HepG2 (cell line): Measurements from ENCODE around the gene LY6G5B. TPM values are rescaled to one million over a fixed set of nuclear protein-coding genes. Genes with fewer than 3 reads are reported as not detected.

Source experiments
- ATF7 ChIP-seq, 2 experiments: fragments of 450-650 bp in 1 of 2; sonication (generic) in 1 of 2; formaldehyde crosslinking in 1 of 2; IDR thresholded peaks; 2 replicates each; pipeline versions ENCODE4 v1.4.0 to v1.6.1; 2016 to 2020; ENCODE audit warnings: antibody characterized with exemption in 1 of 2, mild to moderate bottlenecking in 1 of 2, missing genetic modification reagents in 1 of 2
- CHD4 ChIP-seq: fragments of 200-600 bp; sonication (generic); IDR thresholded peaks from 2 replicates; pipeline ENCODE4 v1.7.0; 2017; ENCODE audit warnings: mild to moderate bottlenecking, low read length, borderline replicate concordance
- HNF4A ChIP-seq: sonication (generic); formaldehyde crosslinking; IDR thresholded peaks from 2 replicates; pipeline ENCODE4 v1.4.0; 2020; ENCODE audit warnings: missing genetic modification reagents
- MEIS1 ChIP-seq: sonication (generic); formaldehyde crosslinking; IDR thresholded peaks from 2 replicates; pipeline ENCODE4 v1.9.0; 2021; ENCODE audit warnings: mild to moderate bottlenecking, missing genetic modification reagents, moderate library complexity, borderline replicate concordance
- NR2F1 ChIP-seq, 2 experiments: fragments of 450-650 bp in 1 of 2; formaldehyde crosslinking in 1 of 2; IDR thresholded peaks; 2 replicates each; pipeline versions ENCODE4 v1.5.0 to v1.6.1; 2016 to 2020; ENCODE audit warnings: mild to moderate bottlenecking in 1 of 2, missing compliant biosample characterization in 1 of 2, missing genetic modification reagents in 1 of 2, moderate library complexity in 1 of 2
- ZC3H4 ChIP-seq: sonication (generic); formaldehyde crosslinking; IDR thresholded peaks from 2 replicates; pipeline ENCODE4 v1.4.0; 2020; ENCODE audit warnings: missing genetic modification reagents, borderline replicate concordance
- ZNF407 ChIP-seq: sonication (generic); formaldehyde crosslinking; IDR thresholded peaks from one replicate; pipeline ENCODE4 v1.5.1; 2020; ENCODE audit warnings: mild to moderate bottlenecking, missing genetic modification reagents; ENCODE audit errors: not compliant biosample characterization
- ZNF441 ChIP-seq: sonication (generic); formaldehyde crosslinking; IDR thresholded peaks from 2 replicates; pipeline ENCODE4 v1.7.0; 2021; ENCODE audit warnings: missing genetic modification reagents, borderline replicate concordance
- ZNF501 ChIP-seq: sonication (generic); formaldehyde crosslinking; IDR thresholded peaks from 2 replicates; pipeline ENCODE4 v1.5.1; 2020; ENCODE audit warnings: mild to moderate bottlenecking, moderate library complexity, missing genetic modification reagents
- ZNF788 ChIP-seq: sonication (generic); formaldehyde crosslinking; IDR thresholded peaks from 2 replicates; pipeline ENCODE4 v1.5.0; 2020; ENCODE audit warnings: mild to moderate bottlenecking, missing genetic modification reagents, borderline replicate concordance
- ZSCAN29 ChIP-seq: sonication (generic); formaldehyde crosslinking; conservative IDR thresholded peaks from 2 replicates; pipeline ENCODE4 v1.4.0; 2020; ENCODE audit warnings: mild to moderate bottlenecking, missing genetic modification reagents
- polyA plus RNA-seq, 8 experiments: library from polyadenylated mRNA; depleted of rRNA in 3 of 8; stranded (reverse) in 7 of 8; unstranded in 1 of 8; fragments of >200 nt; fragmentation: Illumina TruSeq in 4 of 8; extraction: Trizol in 4 of 8; gene quantifications; 2 replicates each; pipeline versions ENCODE4 v1.2.1 to v1.2.3, GENCODE V29; 2011 to 2016; ENCODE audit warnings: low read depth in 4 of 8, missing spikeins in 1 of 8, mixed read lengths in 1 of 8; ENCODE audit not compliant: insufficient read depth in 1 of 8
- total RNA-seq, 5 experiments: library from RNA; depleted of rRNA; stranded (reverse); fragments of >200 nt; fragmentation: Illumina TruSeq; extraction: Trizol; gene quantifications; 2 replicates each; pipeline ENCODE4 v1.2.3, GENCODE V29; 2016; ENCODE audit warnings: low read depth in 1 of 5
- TF ChIP-seq, protein P1 (sequence below): sonication (generic); formaldehyde crosslinking; IDR thresholded peaks from 2 replicates; pipeline ENCODE4 v1.8.1; 2023; ENCODE audit warnings: mild to moderate bottlenecking, inconsistent platforms, moderate library complexity, missing genetic modification reagents, borderline replicate concordance
- TF ChIP-seq, protein P2 (sequence below): sonication (generic); formaldehyde crosslinking; IDR thresholded peaks from 2 replicates; pipeline ENCODE4 v1.5.0; 2020; ENCODE audit warnings: missing genetic modification reagents

Gene LY6G5B
- total and polyA plus RNA-seq, 2 of the 13 experiments (the other 11 are each of a cell fraction or from before 2014, with no cell fraction given), result 7.8 to 15.7 TPM

GRCh38 chr6:31654574-31655348, 15.0 kb upstream of the LY6G5B start (continued):
- TF ChIP-seq ZNF407 (CRISPR knock-in tag) (no peak), CHD4 (peak; percentile 23; the same call in 1 of the 2 replicates), ZNF441 (CRISPR knock-in tag) (no peak), MEIS1 (CRISPR knock-in tag) (0 out of 2 replicates have a peak, but pooled peaks have one; percentile 13), NR2F1 (CRISPR knock-in tag; IDR thresholded peaks at IDR 0.05) (no peak), ZNF788 (CRISPR knock-in tag) (no peak), HNF4A (0 out of 2 replicates have a peak, but pooled peaks have one; percentile 22), ZC3H4 (CRISPR knock-in tag) (0 out of 2 replicates have a peak, but pooled peaks have one; percentile 83), ATF7 (IDR thresholded peaks at IDR 0.05) (no peak), ATF7 (CRISPR knock-in tag; IDR thresholded peaks at IDR 0.05) (0 out of 2 replicates have a peak, but pooled peaks have one; percentile 6), ZSCAN29 (CRISPR knock-in tag) (0 out of 2 replicates have a peak, but pooled peaks have one; percentile 0), ZNF501 (CRISPR knock-in tag) (no peak)
- TF ChIP-seq, protein P1, sequence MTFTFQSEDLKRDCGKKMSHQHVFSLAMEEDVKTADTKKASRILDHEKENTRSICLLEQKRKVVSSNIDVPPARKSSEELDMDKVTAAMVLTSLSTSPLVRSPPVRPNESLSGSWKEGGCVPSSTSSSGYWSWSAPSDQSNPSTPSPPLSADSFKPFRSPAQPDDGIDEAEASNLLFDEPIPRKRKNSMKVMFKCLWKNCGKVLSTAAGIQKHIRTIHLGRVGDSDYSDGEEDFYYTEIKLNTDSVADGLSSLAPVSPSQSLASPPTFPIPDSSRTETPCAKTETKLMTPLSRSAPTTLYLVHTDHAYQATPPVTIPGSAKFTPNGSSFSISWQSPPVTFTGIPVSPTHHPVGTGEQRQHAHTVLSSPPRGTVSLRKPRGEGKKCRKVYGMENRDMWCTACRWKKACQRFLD (CRISPR knock-in tag), result 0 out of 2 replicates have a peak, but pooled peaks have one; percentile 9
- TF ChIP-seq, protein P2, sequence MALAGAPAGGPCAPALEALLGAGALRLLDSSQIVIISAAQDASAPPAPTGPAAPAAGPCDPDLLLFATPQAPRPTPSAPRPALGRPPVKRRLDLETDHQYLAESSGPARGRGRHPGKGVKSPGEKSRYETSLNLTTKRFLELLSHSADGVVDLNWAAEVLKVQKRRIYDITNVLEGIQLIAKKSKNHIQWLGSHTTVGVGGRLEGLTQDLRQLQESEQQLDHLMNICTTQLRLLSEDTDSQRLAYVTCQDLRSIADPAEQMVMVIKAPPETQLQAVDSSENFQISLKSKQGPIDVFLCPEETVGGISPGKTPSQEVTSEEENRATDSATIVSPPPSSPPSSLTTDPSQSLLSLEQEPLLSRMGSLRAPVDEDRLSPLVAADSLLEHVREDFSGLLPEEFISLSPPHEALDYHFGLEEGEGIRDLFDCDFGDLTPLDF, result no peak
